ENCODE data around the gene PLAGL1.
A peak's percentile ranks its signal among the peaks of the same experiment; 100 is the strongest.
"Not testable (repeated sequence)": the region's sequence is repeated elsewhere in the genome, so short reads cannot be mapped to it uniquely, and the experiment has no call there.

PLAGL1 gene

GRCh38 chr6:143928853-143929252 is 79.2 kb downstream of the PLAGL1 start:
- TF ChIP-seq CTCF (IDR thresholded peaks at IDR 0.05; ENCODE audit: insufficient read depth, low read depth, low read length, missing control alignments), result no peak
- no peak for DNase-seq (ENCODE audit: low read depth)
- H3K4me3 ChIP-seq (ENCODE audit: low read depth, low read length), result no peak overlapping the region

- not testable (repeated sequence) for H3K4me3 ChIP-seq (ENCODE audit: low read depth, low read length); DNase-seq (ENCODE audit: low read depth)
Measured at GRCh38 chr6:143917026-143917425, 91.0 kb downstream of the PLAGL1 start.

- no peak for TF ChIP-seq CTCF (IDR thresholded peaks at IDR 0.05; ENCODE audit: insufficient read depth, low read depth, low read length, missing control alignments)
- no peak overlapping the region for H3K4me3 ChIP-seq (ENCODE audit: low read depth, low read length)
- DNase-seq (ENCODE audit: low read depth), result no peak
Measured at GRCh38 chr6:143912671-143913070, 95.4 kb downstream of the PLAGL1 start.

GRCh38 chr6:143911028-143911427 is 97.0 kb downstream of the PLAGL1 start:
- DNase-seq (ENCODE audit: low read depth), result no peak
- TF ChIP-seq CTCF (IDR thresholded peaks at IDR 0.05; ENCODE audit: insufficient read depth, low read depth, low read length, missing control alignments), result no peak
- no peak overlapping the region for H3K4me3 ChIP-seq (ENCODE audit: low read depth, low read length)

GRCh38 chr6:143902827-143903226 is 105.2 kb downstream of the PLAGL1 start:
- H3K4me3 ChIP-seq (ENCODE audit: low read depth, low read length), result no peak overlapping the region
- no peak for TF ChIP-seq CTCF (IDR thresholded peaks at IDR 0.05; ENCODE audit: insufficient read depth, low read depth, low read length, missing control alignments)
- DNase-seq (ENCODE audit: low read depth), result no peak

GRCh38 chr6:143901885-143902750 is 105.9 kb downstream of the PLAGL1 start:
- TF ChIP-seq CTCF (IDR thresholded peaks at IDR 0.05; ENCODE audit: insufficient read depth, low read depth, low read length, missing control alignments), result no peak
- H3K4me3 ChIP-seq (ENCODE audit: low read depth, low read length), result no peak overlapping the region; the same call in 1 of the 2 replicates
- DNase-seq (ENCODE audit: low read depth), result peak; percentile 85

GRCh38 chr6:143900358-143900757 is 107.7 kb downstream of the PLAGL1 start:
- no peak for DNase-seq (ENCODE audit: low read depth)
- no peak overlapping the region for H3K4me3 ChIP-seq (ENCODE audit: low read depth, low read length)
- no peak for TF ChIP-seq CTCF (IDR thresholded peaks at IDR 0.05; ENCODE audit: insufficient read depth, low read depth, low read length, missing control alignments)

All from GM12865 (cell line).